IPS-NIHi7 (cell line): ENCODE measurements around the gene KRT6B.

ENCODE experiments used
- DNase-seq: peaks from one replicate; pipeline ENCODE4 v3.0.0; 2012; ENCODE audit warnings: mixed read lengths; ENCODE audit errors: extremely low spot score

Gene KRT6B

GRCh38 chr12:52436000-52436827 is 15.7 kb downstream of the KRT6B start:
- DNase-seq: no peak

DNA sequence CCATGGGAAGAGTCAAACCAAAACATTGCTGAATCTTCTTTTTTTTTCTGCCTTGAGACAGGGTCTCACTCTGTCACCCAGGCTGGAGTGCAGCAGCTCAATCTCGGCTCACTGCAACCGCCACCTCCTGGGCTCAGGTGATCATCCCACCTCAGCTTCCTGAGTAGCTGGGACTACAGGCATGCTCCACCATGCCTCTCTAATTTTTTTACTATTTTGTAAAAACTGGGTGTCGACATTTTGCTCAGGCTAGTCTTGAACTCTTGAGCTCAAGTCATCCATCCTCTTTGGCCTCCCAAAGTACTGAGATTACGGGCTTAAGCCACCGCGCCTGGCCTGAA is 16.3 kb downstream of the KRT6B start:
- no peak for DNase-seq

GRCh38 chr12:52434760-52435530 is 17.0 kb downstream of the KRT6B start:
- no peak for DNase-seq

- no peak for DNase-seq
Measured at GRCh38 chr12:52434081-52434733, 17.7 kb downstream of the KRT6B start, which contains the start of gene KRT75. TSS of gene KRT75 (minus strand) at chr12:52434371. CDS start at chr12:52434304, 67 bp downstream.

- DNase-seq: no peak
Measured at GRCh38 chr12:52433501-52434080, 18.4 kb downstream of the KRT6B start.

GRCh38 chr12:52432559-52433207 is 19.3 kb downstream of the KRT6B start:
- no peak for DNase-seq

- DNase-seq: no peak
Measured at GRCh38 chr12:52428121-52428520, 23.8 kb downstream of the KRT6B start.

DNA sequence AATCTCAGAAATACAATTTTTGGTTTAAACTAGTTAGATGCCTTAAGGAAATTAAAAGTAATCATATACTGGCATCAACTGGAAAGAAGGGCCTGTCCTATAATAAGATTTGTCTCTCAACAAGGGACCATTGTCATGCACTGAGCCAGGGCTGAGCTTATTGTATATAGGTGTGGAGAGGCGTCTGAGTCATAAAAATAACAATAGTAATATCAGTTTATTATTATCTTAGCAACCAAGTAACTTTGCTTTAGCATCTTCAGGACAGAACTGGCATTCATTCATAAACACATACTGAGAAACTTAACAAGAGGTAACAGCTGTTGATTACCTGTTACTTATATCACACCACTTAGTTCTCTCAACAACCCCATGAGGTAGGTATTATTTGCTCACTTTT is 24.9 kb downstream of the KRT6B start:
- no peak for DNase-seq

DNA sequence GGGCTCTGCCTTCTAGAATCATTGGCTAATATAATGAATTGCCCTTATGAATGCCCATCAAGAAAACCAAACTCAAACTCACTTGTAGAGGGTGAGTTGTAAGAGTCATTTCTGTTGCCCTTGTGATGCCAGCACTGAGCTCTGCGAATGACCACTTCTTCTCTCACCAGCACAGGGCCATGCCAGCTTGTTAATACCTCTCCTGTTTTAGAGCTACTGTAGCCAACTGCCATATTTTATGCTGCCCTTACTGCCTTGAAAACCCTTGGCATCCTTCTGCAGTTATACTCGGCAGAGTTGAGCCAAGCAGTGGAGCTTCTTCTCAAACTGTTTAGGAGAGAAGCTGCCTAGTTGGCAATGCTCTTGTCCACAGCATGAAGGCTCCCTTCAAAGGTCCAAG is 25.9 kb downstream of the KRT6B start:
- no peak for DNase-seq

- DNase-seq: no peak
Measured at GRCh38 chr12:52425466-52425865, 26.5 kb downstream of the KRT6B start.

- DNase-seq: no peak
Measured at GRCh38 chr12:52423661-52424500, 28.1 kb downstream of the KRT6B start.

DNA sequence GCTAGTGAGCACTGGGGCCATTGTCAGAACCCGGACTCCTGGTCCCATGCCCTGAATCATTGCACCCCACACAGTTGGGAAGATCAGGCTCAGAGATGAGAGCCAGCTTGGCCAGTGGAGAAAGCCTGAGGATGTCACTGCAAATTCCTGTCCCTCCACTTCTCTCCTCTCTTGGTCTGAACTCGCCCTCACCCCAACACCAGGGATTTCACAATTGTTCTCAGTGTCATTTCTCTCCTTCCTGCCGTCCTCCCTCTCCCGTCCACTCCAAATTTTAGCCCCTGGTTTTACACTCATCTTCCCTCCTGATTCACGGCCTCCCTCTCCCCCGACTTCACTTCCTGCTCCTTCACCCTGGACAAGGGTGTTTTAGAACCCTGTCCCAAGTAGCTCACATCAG is 28.9 kb downstream of the KRT6B start:
- DNase-seq: no peak

GRCh38 chr12:52419656-52420055 is 32.3 kb downstream of the KRT6B start:
- DNase-seq: no peak

DNA sequence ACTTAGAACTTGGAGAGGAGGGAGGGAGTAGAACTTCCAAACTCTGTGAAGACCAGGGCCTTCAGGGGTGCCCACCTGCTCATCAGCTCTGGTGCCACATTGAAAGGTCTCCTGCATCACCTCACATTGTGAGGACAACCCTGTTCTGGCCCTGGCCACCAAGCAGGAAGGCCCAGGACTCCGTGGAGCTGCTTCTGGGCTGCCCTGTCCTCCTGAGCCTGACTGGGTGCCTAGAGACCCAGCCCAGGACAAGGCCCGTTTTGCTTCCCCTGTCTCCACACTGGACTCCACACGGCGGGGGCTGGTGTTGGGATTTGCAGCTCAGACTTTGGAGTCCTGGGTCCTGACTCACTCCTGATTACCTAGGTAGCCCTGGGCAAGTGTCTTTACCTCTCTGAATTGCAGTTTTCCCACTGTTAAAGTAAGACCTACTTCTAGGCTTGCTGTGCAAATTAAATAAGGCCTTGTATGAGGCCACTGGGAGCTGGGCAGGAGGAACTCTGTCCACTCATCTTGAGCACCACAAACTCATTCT is 33.3 kb downstream of the KRT6B start:
- no peak for DNase-seq

DNA sequence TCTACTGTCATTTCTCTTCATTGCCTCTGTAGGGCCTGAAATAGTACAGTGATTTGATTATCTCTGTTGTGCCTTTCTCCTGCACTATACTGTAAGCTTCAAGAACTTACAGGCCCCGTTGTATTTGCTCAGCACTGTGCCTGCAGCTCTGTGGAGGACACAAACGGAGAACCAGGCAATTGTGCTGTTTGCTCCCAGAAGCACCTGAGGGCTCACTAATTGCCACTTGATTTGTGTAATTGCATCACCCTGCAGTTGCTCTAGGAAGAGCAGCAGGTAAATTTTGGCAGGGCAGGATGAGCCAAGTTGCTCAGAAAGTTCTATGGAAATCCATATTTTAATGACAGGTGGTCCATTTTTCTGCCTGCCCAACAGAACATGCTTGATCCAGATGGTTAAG is 34.2 kb downstream of the KRT6B start:
- DNase-seq: no peak

- no peak for DNase-seq
Measured at GRCh38 chr12:52416795-52417194, 35.2 kb downstream of the KRT6B start.

GRCh38 chr12:52415870-52416750 is 35.8 kb downstream of the KRT6B start:
- DNase-seq: no peak

GRCh38 chr12:52414936-52415335 is 37.0 kb downstream of the KRT6B start:
- no peak for DNase-seq

DNA sequence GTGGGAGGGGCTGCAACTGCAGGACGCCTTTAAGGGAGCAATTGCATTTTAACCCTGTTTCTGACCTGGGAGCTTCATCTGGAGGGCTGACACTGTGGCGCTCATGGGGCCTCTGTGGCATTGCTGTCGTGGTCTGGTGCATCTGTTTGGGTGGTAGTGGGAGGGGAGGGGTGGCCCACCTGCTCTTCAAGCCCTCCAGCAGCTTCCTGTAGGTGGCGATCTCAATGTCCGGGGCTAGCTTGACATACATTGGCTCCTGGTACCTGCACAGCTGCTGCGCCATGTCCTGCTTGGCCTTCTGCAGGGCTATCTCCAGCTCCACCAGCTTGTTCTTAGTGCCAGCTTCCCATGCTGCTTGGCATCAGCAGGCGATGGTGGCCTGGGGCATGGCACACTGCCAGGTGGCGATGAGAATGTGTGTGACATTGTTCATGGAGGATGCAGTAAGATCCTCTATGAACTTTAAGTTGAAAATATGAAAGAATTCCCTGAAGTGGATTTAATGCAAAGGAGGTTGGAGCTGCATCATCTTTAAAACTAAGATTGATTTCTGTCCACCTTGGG is 38.1 kb downstream of the KRT6B start:
- DNase-seq: peak; percentile 63
